HepG2 (cell line): Measurements from ENCODE around the gene WDR27. TPM values are rescaled to one million over a fixed set of nuclear protein-coding genes. Genes with fewer than 3 reads are reported as not detected.

Source experiments
- AGO2 ChIP-seq: fragments of 200-400 bp; formaldehyde crosslinking; optimal IDR thresholded peaks from 2 replicates; pipeline ENCODE3; 2017; ENCODE audit warnings: mild to moderate bottlenecking, low read depth, low read length, moderate library complexity
- CEBPG ChIP-seq: IDR thresholded peaks from 2 replicates; pipeline ENCODE4 v1.6.1; 2016
- CREBL2 ChIP-seq: sonication (generic); formaldehyde crosslinking; IDR thresholded peaks from 2 replicates; pipeline ENCODE4 v1.8.1; 2023; ENCODE audit warnings: missing genetic modification reagents, mild to moderate bottlenecking, borderline replicate concordance
- ETV6 ChIP-seq: sonication (generic); formaldehyde crosslinking; conservative IDR thresholded peaks from 2 replicates; pipeline ENCODE4 v1.4.0; 2020; ENCODE audit warnings: missing genetic modification reagents
- FOXP1 ChIP-seq, 2 experiments: fragments of 450-650 bp in 1 of 2; IDR thresholded peaks; 2 replicates each; pipeline ENCODE4 v1.6.1; 2017 to 2018; ENCODE audit warnings: antibody characterized with exemption in 1 of 2
- HNRNPK ChIP-seq: fragments of 200-400 bp; formaldehyde crosslinking; IDR thresholded peaks from 2 replicates; pipeline ENCODE4 v1.6.1; 2018; ENCODE audit warnings: low read length, low read depth, moderate library complexity, mild to moderate bottlenecking; ENCODE audit not compliant: poor library complexity, severe bottlenecking
- KMT2A ChIP-seq: sonication (generic); formaldehyde crosslinking; IDR thresholded peaks from 2 replicates; pipeline ENCODE4 v1.4.0; 2020; ENCODE audit warnings: missing genetic modification reagents
- MYC ChIP-seq: sonication (generic); formaldehyde crosslinking; IDR thresholded peaks from 2 replicates; pipeline ENCODE4 v1.9.0; 2021; ENCODE audit warnings: missing genetic modification reagents, borderline replicate concordance
- ZNF121 ChIP-seq: sonication (generic); formaldehyde crosslinking; IDR thresholded peaks from 2 replicates; pipeline ENCODE4 v1.5.0; 2020; ENCODE audit warnings: mild to moderate bottlenecking, missing genetic modification reagents
- ZNF251 ChIP-seq: sonication (generic); formaldehyde crosslinking; IDR thresholded peaks from 2 replicates; pipeline ENCODE4 v1.9.0; 2021; ENCODE audit warnings: mild to moderate bottlenecking, missing genetic modification reagents
- ZNF362 ChIP-seq: sonication (generic); formaldehyde crosslinking; IDR thresholded peaks from 2 replicates; pipeline ENCODE4 v1.4.0; 2020; ENCODE audit warnings: missing genetic modification reagents, mild to moderate bottlenecking, borderline replicate concordance
- ZNF777 ChIP-seq: sonication (generic); formaldehyde crosslinking; IDR thresholded peaks from 2 replicates; pipeline ENCODE4 v1.4.0; 2020; ENCODE audit warnings: missing genetic modification reagents
- polyA plus RNA-seq, 8 experiments: library from polyadenylated mRNA; depleted of rRNA in 3 of 8; stranded (reverse) in 7 of 8; unstranded in 1 of 8; fragments of >200 nt; fragmentation: Illumina TruSeq in 4 of 8; extraction: Trizol in 4 of 8; gene quantifications; 2 replicates each; pipeline versions ENCODE4 v1.2.1 to v1.2.3, GENCODE V29; 2011 to 2016; ENCODE audit warnings: low read depth in 4 of 8, missing spikeins in 1 of 8, mixed read lengths in 1 of 8; ENCODE audit not compliant: insufficient read depth in 1 of 8
- total RNA-seq, 5 experiments: library from RNA; depleted of rRNA; stranded (reverse); fragments of >200 nt; fragmentation: Illumina TruSeq; extraction: Trizol; gene quantifications; 2 replicates each; pipeline ENCODE4 v1.2.3, GENCODE V29; 2016; ENCODE audit warnings: low read depth in 1 of 5
- TF ChIP-seq, protein P1 (sequence below): sonication (generic); formaldehyde crosslinking; IDR thresholded peaks from 2 replicates; pipeline ENCODE4 v1.4.0; 2020; ENCODE audit warnings: missing genetic modification reagents
- TF ChIP-seq, protein P2 (sequence below): sonication (generic); formaldehyde crosslinking; IDR thresholded peaks from 2 replicates; pipeline ENCODE4 v1.9.0; 2022; ENCODE audit warnings: low read depth, missing genetic modification reagents
- TF ChIP-seq, protein P3 (sequence below): sonication (generic); formaldehyde crosslinking; conservative IDR thresholded peaks from 2 replicates; pipeline ENCODE4 v1.8.0; 2022; ENCODE audit warnings: missing genetic modification reagents
- TF ChIP-seq, protein P4 (sequence below): sonication (generic); formaldehyde crosslinking; IDR thresholded peaks from 2 replicates; pipeline ENCODE4 v1.9.0; 2021; ENCODE audit warnings: missing genetic modification reagents, borderline replicate concordance
- TF ChIP-seq, protein P5 (sequence below): sonication (generic); formaldehyde crosslinking; IDR thresholded peaks from 2 replicates; pipeline ENCODE4 v1.4.0; 2020; ENCODE audit warnings: mild to moderate bottlenecking, low read depth, missing genetic modification reagents

Gene WDR27
- total and polyA plus RNA-seq, 2 of the 13 experiments (the other 11 are each of a cell fraction or from before 2014, with no cell fraction given), result 34.1 to 80.3 TPM

DNA sequence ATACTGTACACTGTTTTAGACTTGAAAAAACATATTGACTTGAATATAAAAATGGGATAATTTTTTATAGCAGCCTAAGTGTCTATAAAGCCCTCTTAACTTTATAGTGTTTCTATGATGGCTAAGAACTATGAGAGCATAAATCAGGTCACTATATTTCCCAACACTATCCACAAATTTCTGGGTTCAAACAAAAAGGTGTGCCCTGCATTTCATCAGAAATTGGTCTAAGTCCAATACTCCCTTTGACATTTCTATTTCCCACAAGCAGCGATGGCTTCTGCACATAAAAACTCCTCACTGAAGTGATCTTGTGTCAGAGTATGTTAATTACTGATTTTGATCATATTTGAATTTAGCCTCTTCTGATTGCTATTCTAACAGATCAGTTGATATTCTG, 143.9 kb downstream of the WDR27 start (continued):
- TF ChIP-seq HNRNPK (no peak), MYC (no peak), CEBPG (CRISPR knock-in tag) (no peak), FOXP1 (IDR thresholded peaks at IDR 0.05) (no peak), FOXP1 (CRISPR knock-in tag; IDR thresholded peaks at IDR 0.05) (no peak), ZNF362 (CRISPR knock-in tag) (no peak), KMT2A (CRISPR knock-in tag) (no peak), ZNF777 (CRISPR knock-in tag) (no peak), CREBL2 (no peak), ZNF251 (CRISPR knock-in tag) (no peak), ZNF121 (CRISPR knock-in tag) (no peak), ETV6 (no peak), AGO2 (no peak)
- TF ChIP-seq, protein P1, sequence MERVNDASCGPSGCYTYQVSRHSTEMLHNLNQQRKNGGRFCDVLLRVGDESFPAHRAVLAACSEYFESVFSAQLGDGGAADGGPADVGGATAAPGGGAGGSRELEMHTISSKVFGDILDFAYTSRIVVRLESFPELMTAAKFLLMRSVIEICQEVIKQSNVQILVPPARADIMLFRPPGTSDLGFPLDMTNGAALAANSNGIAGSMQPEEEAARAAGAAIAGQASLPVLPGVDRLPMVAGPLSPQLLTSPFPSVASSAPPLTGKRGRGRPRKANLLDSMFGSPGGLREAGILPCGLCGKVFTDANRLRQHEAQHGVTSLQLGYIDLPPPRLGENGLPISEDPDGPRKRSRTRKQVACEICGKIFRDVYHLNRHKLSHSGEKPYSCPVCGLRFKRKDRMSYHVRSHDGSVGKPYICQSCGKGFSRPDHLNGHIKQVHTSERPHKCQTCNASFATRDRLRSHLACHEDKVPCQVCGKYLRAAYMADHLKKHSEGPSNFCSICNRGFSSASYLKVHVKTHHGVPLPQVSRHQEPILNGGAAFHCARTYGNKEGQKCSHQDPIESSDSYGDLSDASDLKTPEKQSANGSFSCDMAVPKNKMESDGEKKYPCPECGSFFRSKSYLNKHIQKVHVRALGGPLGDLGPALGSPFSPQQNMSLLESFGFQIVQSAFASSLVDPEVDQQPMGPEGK (CRISPR knock-in tag), result no peak
- TF ChIP-seq, protein P2, sequence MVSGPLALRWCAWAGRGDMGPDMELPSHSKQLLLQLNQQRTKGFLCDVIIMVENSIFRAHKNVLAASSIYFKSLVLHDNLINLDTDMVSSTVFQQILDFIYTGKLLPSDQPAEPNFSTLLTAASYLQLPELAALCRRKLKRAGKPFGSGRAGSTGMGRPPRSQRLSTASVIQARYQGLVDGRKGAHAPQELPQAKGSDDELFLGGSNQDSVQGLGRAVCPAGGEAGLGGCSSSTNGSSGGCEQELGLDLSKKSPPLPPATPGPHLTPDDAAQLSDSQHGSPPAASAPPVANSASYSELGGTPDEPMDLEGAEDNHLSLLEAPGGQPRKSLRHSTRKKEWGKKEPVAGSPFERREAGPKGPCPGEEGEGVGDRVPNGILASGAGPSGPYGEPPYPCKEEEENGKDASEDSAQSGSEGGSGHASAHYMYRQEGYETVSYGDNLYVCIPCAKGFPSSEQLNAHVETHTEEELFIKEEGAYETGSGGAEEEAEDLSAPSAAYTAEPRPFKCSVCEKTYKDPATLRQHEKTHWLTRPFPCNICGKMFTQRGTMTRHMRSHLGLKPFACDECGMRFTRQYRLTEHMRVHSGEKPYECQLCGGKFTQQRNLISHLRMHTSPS, result no peak
- TF ChIP-seq, protein P3, sequence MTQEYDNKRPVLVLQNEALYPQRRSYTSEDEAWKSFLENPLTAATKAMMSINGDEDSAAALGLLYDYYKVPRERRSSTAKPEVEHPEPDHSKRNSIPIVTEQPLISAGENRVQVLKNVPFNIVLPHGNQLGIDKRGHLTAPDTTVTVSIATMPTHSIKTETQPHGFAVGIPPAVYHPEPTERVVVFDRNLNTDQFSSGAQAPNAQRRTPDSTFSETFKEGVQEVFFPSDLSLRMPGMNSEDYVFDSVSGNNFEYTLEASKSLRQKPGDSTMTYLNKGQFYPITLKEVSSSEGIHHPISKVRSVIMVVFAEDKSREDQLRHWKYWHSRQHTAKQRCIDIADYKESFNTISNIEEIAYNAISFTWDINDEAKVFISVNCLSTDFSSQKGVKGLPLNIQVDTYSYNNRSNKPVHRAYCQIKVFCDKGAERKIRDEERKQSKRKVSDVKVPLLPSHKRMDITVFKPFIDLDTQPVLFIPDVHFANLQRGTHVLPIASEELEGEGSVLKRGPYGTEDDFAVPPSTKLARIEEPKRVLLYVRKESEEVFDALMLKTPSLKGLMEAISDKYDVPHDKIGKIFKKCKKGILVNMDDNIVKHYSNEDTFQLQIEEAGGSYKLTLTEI, result no peak
- TF ChIP-seq, protein P4, sequence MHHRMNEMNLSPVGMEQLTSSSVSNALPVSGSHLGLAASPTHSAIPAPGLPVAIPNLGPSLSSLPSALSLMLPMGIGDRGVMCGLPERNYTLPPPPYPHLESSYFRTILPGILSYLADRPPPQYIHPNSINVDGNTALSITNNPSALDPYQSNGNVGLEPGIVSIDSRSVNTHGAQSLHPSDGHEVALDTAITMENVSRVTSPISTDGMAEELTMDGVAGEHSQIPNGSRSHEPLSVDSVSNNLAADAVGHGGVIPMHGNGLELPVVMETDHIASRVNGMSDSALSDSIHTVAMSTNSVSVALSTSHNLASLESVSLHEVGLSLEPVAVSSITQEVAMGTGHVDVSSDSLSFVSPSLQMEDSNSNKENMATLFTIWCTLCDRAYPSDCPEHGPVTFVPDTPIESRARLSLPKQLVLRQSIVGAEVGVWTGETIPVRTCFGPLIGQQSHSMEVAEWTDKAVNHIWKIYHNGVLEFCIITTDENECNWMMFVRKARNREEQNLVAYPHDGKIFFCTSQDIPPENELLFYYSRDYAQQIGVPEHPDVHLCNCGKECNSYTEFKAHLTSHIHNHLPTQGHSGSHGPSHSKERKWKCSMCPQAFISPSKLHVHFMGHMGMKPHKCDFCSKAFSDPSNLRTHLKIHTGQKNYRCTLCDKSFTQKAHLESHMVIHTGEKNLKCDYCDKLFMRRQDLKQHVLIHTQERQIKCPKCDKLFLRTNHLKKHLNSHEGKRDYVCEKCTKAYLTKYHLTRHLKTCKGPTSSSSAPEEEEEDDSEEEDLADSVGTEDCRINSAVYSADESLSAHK (CRISPR knock-in tag), result no peak
- TF ChIP-seq, protein P5, sequence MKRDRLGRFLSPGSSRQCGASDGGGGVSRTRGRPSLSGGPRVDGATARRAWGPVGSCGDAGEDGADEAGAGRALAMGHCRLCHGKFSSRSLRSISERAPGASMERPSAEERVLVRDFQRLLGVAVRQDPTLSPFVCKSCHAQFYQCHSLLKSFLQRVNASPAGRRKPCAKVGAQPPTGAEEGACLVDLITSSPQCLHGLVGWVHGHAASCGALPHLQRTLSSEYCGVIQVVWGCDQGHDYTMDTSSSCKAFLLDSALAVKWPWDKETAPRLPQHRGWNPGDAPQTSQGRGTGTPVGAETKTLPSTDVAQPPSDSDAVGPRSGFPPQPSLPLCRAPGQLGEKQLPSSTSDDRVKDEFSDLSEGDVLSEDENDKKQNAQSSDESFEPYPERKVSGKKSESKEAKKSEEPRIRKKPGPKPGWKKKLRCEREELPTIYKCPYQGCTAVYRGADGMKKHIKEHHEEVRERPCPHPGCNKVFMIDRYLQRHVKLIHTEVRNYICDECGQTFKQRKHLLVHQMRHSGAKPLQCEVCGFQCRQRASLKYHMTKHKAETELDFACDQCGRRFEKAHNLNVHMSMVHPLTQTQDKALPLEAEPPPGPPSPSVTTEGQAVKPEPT (CRISPR knock-in tag), result no peak
